Lower lobe of right lung (tissue), 2 donors: ENCODE results near the gene SHOX. TPM values are rescaled to one million over a fixed set of nuclear protein-coding genes. Genes with fewer than 3 reads are reported as not detected.

Experiments
- ATAC-seq, 2 donors: fragments of 200-7000 bp; cut with Tn5 transposase; one replicate each; pipeline ENCODE4 v1.9.1; 2020 to 2022; ENCODE audit warnings: mild to moderate bottlenecking in 2 of 2, moderate library complexity in 2 of 2
- DNase-seq: peaks from one replicate; pipeline ENCODE4 v3.0.0-alpha.2; 2020
- H3K27ac ChIP-seq: fragments of 200-600 bp; one replicate; pipeline ENCODE4 v1.8.0; 2022
- H3K27me3 ChIP-seq: fragments of 200-600 bp; one replicate; pipeline ENCODE4 v1.8.0; 2022; ENCODE audit warnings: low read depth
- H3K36me3 ChIP-seq: fragments of 200-600 bp; one replicate; pipeline ENCODE4 v1.8.0; 2022; ENCODE audit warnings: mild to moderate bottlenecking
- H3K4me1 ChIP-seq: fragments of 200-600 bp; one replicate; pipeline ENCODE4 v1.8.0; 2022
- H3K4me3 ChIP-seq: fragments of 200-600 bp; one replicate; pipeline ENCODE4 v1.8.0; 2022; ENCODE audit warnings: mild to moderate bottlenecking
- H3K9me3 ChIP-seq: fragments of 200-600 bp; one replicate; pipeline ENCODE4 v1.8.0; 2022
- intact Hi-C: fragments of 100-400 bp; cut with DNase I; formaldehyde crosslinking; loops from one replicate; pipeline ENCODE4 v1.11.0; 2022
- total RNA-seq: library from RNA; stranded (reverse); fragmentation: NEBNext Ultra II Directional; extraction: Animal tissue kit (Norgen Biotek cat#: 25700); gene quantifications from one replicate; pipeline ENCODE4 v1.2.1, GENCODE V29; 2021
- TF ChIP-seq, protein P1 (sequence below): fragments of 200-600 bp; IDR thresholded peaks from one replicate; pipeline ENCODE4 v1.8.0; 2022; ENCODE audit warnings: antibody characterized with exemption, mild to moderate bottlenecking
- donor health status: DM: no; HTN: yes; CAD: no; lungs with severe emphysema.

Gene SHOX
- total RNA-seq, 1 donor from 2014 or later, result not detected

DNA sequence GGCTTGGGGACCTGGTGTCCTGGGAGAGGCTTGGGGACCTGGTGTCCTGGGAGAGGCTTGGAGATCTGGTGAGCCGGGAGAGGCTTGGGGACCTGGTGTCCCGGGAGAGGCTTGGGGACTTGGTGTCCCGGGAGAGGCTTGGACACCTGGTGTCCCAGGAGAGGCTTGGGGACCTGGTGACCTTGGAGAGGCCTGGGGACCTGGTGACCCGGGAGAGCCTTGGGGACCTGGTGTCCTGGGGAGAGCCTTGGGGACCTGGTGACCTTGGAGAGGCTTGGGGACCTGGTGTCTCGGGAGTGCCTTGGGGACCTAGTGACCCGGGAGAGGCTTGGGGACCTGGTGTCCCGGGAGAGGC lies 12.6 kb downstream of the SHOX start:
- no peak overlapping the region for H3K4me3 ChIP-seq
- ATAC-seq (no peak), DNase-seq (no peak)
- no peaks in the 10 kb centered on the region for H3K9me3 ChIP-seq
- no peaks in the 10 kb centered on the region for H3K36me3 ChIP-seq
- TF ChIP-seq, protein P1, sequence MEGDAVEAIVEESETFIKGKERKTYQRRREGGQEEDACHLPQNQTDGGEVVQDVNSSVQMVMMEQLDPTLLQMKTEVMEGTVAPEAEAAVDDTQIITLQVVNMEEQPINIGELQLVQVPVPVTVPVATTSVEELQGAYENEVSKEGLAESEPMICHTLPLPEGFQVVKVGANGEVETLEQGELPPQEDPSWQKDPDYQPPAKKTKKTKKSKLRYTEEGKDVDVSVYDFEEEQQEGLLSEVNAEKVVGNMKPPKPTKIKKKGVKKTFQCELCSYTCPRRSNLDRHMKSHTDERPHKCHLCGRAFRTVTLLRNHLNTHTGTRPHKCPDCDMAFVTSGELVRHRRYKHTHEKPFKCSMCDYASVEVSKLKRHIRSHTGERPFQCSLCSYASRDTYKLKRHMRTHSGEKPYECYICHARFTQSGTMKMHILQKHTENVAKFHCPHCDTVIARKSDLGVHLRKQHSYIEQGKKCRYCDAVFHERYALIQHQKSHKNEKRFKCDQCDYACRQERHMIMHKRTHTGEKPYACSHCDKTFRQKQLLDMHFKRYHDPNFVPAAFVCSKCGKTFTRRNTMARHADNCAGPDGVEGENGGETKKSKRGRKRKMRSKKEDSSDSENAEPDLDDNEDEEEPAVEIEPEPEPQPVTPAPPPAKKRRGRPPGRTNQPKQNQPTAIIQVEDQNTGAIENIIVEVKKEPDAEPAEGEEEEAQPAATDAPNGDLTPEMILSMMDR, result no peak
- intact Hi-C loops, result no loop called here
- H3K27me3 ChIP-seq, result peaks cover 64% of the 10 kb centered on the region
- no peaks in the 10 kb centered on the region for H3K4me1 ChIP-seq
- H3K27ac ChIP-seq, result no peak overlapping the region

- intact Hi-C loops, result no loop called here
- Histone ChIP-seq H3K36me3 (no peaks in the 10 kb centered on the region), H3K4me3 (no peak overlapping the region), H3K9me3 (no peaks in the 10 kb centered on the region), H3K27ac (no peak overlapping the region), H3K27me3 (peaks cover 57% of the 10 kb centered on the region), H3K4me1 (no peaks in the 10 kb centered on the region)
- DNase-seq (no peak), ATAC-seq (no peak)
- TF ChIP-seq, protein P1, result no peak
These were observed 13.3 kb downstream of the SHOX start for GRCh38 chrX:643911-644303.

- no peak for ATAC-seq
- Histone ChIP-seq H3K27me3 (peaks cover 51% of the 10 kb centered on the region), H3K27ac (no peak overlapping the region), H3K9me3 (no peaks in the 10 kb centered on the region), H3K36me3 (no peaks in the 10 kb centered on the region), H3K4me1 (no peaks in the 10 kb centered on the region), H3K4me3 (no peak overlapping the region)
- TF ChIP-seq, protein P1, result no peak
- intact Hi-C loops, result no loop called here
- no peak for DNase-seq
These were observed 14.0 kb downstream of the SHOX start for GRCh38 chrX:644304-645281.

- intact Hi-C loops, result no loop called here
- peaks cover 36% of the 10 kb centered on the region for H3K27me3 ChIP-seq
- TF ChIP-seq, protein P1, result no peak
- DNase-seq, result no peak
- no peak for ATAC-seq
- H3K27ac ChIP-seq, result no peak overlapping the region
- H3K9me3 ChIP-seq, result no peaks in the 10 kb centered on the region
- H3K4me3 ChIP-seq, result no peak overlapping the region
- H3K4me1 ChIP-seq, result no peaks in the 10 kb centered on the region
- H3K36me3 ChIP-seq, result no peaks in the 10 kb centered on the region
These were observed 15.6 kb downstream of the SHOX start for GRCh38 chrX:646228-646495.

DNA sequence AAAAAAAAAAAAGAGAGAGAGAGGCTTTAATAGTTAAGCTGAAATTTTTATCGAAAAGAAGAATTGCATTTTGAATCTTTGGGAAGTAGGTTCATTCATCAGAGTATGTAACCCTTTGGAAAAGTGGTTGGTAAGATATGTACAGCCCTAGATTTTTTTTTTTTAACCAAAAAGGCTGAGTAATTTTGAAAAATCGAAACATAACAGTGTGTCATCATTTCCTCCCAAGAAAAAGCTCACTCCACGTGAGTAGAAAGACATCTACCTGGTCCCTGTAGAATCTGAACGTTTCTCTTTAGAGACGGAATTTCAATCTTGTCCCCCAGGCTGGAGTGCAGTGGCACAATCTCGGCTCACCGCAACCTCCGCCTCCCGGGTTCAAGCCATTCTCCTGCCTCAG lies 16.2 kb downstream of the SHOX start:
- DNase-seq (no peak), ATAC-seq (no peak)
- Histone ChIP-seq H3K4me3 (no peak overlapping the region), H3K4me1 (no peaks in the 10 kb centered on the region), H3K27ac (no peak overlapping the region), H3K36me3 (no peaks in the 10 kb centered on the region), H3K9me3 (no peaks in the 10 kb centered on the region), H3K27me3 (peaks cover 33% of the 10 kb centered on the region)
- intact Hi-C loops, result no loop called here
- TF ChIP-seq, protein P1, result no peak
